Osteoblast (primary cell): ENCODE data around the gene CSTPP1. TPM values are rescaled to one million over a fixed set of nuclear protein-coding genes. Genes with fewer than 3 reads are reported as not detected.

Source experiments
- DNase-seq: peaks from one replicate; pipeline ENCODE4 v3.0.0; 2011; ENCODE audit warnings: low spot score, mixed read lengths; ENCODE audit not compliant: insufficient read length; ENCODE audit errors: missing footprints
- H2AFZ ChIP-seq: 2 replicates; pipeline ENCODE4 v1.6.0; 2011; ENCODE audit warnings: mild to moderate bottlenecking, low read length
- H3K27ac ChIP-seq: 2 replicates; pipeline ENCODE4 v1.5.1; 2011; ENCODE audit warnings: mild to moderate bottlenecking, low read depth, low read length, moderate library complexity
- H3K27me3 ChIP-seq: 2 replicates; pipeline ENCODE4 v1.6.0; 2012; ENCODE audit warnings: mild to moderate bottlenecking, control low read depth, inconsistent platforms, low read length, moderate library complexity; ENCODE audit not compliant: insufficient read depth
- H3K36me3 ChIP-seq: 2 replicates; pipeline ENCODE4 v1.5.1; 2011; ENCODE audit warnings: mild to moderate bottlenecking, low read length, control low read depth, moderate library complexity; ENCODE audit not compliant: insufficient read depth
- H3K4me1 ChIP-seq: 2 replicates; pipeline ENCODE4 v1.5.1; 2011; ENCODE audit warnings: mild to moderate bottlenecking, low read length, control low read depth, moderate library complexity; ENCODE audit not compliant: insufficient read depth
- H3K4me2 ChIP-seq: 2 replicates; pipeline ENCODE4 v1.6.0; 2011; ENCODE audit warnings: mild to moderate bottlenecking, low read length; ENCODE audit not compliant: insufficient read depth
- H3K4me3 ChIP-seq: fragments of 200-600 bp; sonication (generic); 3 replicates; pipeline ENCODE4 v1.5.1; 2012; ENCODE audit warnings: mild to moderate bottlenecking, low read length, inconsistent platforms; ENCODE audit not compliant: insufficient read depth
- H3K79me2 ChIP-seq: 2 replicates; pipeline ENCODE4 v1.6.0; 2012; ENCODE audit warnings: mild to moderate bottlenecking, low read length, control low read depth, inconsistent platforms; ENCODE audit not compliant: insufficient read depth
- H3K9me3 ChIP-seq: 2 replicates; pipeline ENCODE4 v1.5.1; 2011; ENCODE audit warnings: low read depth, low read length, control low read depth
- H4K20me1 ChIP-seq: 2 replicates; pipeline ENCODE4 v1.6.0; 2012; ENCODE audit warnings: mild to moderate bottlenecking, low read length, control low read depth; ENCODE audit not compliant: insufficient read depth
- total RNA-seq: library from RNA; depleted of rRNA; stranded (reverse); fragments of >200 nt; gene quantifications from 2 replicates; pipeline ENCODE4 v1.2.3, GENCODE V29; 2012
- TF ChIP-seq, protein P1 (sequence below): IDR thresholded peaks from 2 replicates; pipeline ENCODE4 v1.5.1; 2011; ENCODE audit warnings: mild to moderate bottlenecking, low read depth, low read length, moderate library complexity; ENCODE audit errors: extremely low read depth

Gene CSTPP1
- total RNA-seq, 1 donor = 27.1 TPM

DNA sequence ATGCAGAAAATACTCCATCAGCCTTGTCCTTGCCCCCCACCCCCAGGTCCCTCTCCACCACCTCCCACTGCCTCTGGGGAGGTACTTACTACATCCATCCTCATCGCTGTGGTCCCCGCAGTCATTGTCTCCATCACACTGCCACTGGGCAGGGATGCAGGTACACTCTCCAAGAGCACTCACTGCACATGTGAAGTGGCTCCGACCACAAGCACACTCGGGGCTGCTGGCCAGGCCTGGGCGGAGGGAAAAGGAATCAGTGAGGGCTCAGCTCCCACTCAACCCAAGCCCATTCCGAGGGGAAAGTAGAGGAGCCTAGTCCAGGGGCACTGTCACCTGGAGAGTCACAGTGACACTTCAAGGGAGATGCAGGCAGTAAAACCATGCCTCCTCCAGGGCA, 33.9 kb upstream of the CSTPP1 start:
- TF ChIP-seq, protein P1, sequence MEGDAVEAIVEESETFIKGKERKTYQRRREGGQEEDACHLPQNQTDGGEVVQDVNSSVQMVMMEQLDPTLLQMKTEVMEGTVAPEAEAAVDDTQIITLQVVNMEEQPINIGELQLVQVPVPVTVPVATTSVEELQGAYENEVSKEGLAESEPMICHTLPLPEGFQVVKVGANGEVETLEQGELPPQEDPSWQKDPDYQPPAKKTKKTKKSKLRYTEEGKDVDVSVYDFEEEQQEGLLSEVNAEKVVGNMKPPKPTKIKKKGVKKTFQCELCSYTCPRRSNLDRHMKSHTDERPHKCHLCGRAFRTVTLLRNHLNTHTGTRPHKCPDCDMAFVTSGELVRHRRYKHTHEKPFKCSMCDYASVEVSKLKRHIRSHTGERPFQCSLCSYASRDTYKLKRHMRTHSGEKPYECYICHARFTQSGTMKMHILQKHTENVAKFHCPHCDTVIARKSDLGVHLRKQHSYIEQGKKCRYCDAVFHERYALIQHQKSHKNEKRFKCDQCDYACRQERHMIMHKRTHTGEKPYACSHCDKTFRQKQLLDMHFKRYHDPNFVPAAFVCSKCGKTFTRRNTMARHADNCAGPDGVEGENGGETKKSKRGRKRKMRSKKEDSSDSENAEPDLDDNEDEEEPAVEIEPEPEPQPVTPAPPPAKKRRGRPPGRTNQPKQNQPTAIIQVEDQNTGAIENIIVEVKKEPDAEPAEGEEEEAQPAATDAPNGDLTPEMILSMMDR = no peak
- Histone ChIP-seq H3K4me3 (no peak overlapping the region), H2AFZ (no peak overlapping the region), H3K4me2 (no peak overlapping the region), H3K36me3 (no peaks in the 10 kb centered on the region), H4K20me1 (no peaks in the 10 kb centered on the region), H3K27me3 (no peaks in the 10 kb centered on the region), H3K9me3 (no peaks in the 10 kb centered on the region), H3K79me2 (no peaks in the 10 kb centered on the region), H3K27ac (no peak overlapping the region), H3K4me1 (no peaks in the 10 kb centered on the region)
- DNase-seq = no peak

DNA sequence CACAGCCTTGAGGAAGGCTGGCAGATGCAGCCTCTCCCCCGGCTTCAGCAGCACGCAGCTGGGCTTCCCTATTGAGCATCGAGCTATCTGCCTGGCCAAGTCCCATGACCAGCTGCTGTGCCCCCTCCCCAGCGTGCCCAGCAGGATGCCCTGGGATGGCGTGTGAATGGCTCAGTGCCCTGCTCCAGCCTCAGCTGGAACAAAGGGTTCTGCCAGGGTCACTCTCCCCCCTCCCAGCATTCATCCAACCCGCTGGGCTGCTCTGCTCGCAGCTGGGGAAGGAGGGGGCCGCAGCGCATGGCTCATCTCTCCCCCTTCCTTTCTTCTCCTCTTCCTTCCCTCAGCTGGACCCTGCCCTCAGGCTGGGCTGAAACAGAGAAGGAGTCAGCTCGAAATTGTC, 32.7 kb upstream of the CSTPP1 start:
- H3K27me3 ChIP-seq = no peaks in the 10 kb centered on the region
- no peaks in the 10 kb centered on the region for H3K79me2 ChIP-seq
- no peaks in the 10 kb centered on the region for H3K4me1 ChIP-seq
- H3K4me2 ChIP-seq = no peak overlapping the region
- no peaks in the 10 kb centered on the region for H3K36me3 ChIP-seq
- no peak overlapping the region for H3K4me3 ChIP-seq
- TF ChIP-seq, protein P1 = no peak
- H4K20me1 ChIP-seq = no peaks in the 10 kb centered on the region
- no peak overlapping the region for H2AFZ ChIP-seq
- no peaks in the 10 kb centered on the region for H3K9me3 ChIP-seq
- DNase-seq = no peak
- H3K27ac ChIP-seq = no peak overlapping the region

DNA sequence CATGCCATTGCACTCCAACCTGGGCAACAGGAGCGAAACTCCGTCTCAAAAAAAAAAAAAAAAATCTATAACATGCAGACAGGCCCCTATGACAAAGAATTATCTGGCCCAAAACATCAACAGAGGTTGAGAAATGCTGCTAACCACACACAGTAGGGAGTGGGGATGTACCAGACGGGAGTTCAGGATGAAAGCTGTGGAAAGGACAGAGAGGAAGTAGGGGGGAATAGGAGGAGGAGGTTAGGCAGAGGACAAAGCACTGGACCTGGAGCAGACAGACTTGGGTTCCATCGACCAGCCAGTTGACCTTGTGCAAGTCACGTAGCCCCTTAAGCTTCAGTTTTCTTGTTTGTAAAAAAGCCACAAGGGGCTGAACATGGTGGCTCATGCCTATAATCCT, 30.8 kb upstream of the CSTPP1 start:
- no peaks in the 10 kb centered on the region for H3K79me2 ChIP-seq

DNA sequence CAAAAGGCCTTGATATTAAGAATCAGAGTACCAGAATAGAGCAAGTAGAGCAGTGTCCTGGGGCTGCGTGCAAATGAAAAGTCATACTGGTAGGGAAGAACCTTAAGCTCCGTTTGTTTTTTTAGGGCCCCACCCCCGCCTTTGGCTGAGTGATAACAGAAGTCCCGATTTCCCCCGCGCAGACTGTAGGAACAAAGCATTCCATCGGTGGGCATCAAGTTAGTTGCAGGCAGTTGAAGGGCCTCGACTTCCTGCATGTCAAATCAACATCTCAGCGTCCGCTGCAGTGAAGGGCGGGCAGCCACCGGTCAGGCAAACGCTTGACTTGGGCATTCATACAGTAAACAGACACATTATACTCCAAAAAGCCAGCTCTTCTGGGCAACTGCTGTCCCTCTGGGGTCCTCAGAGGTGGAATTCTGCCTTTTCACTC, 29.9 kb upstream of the CSTPP1 start:
- no peaks in the 10 kb centered on the region for H3K79me2 ChIP-seq
- H3K27ac ChIP-seq = no peak overlapping the region
- peaks cover 4% of the 10 kb centered on the region for H3K27me3 ChIP-seq
- H3K4me1 ChIP-seq = no peaks in the 10 kb centered on the region
- no peaks in the 10 kb centered on the region for H4K20me1 ChIP-seq
- H3K4me2 ChIP-seq = no peak overlapping the region
- DNase-seq = peak; percentile 69
- no peaks in the 10 kb centered on the region for H3K36me3 ChIP-seq
- H3K9me3 ChIP-seq = no peaks in the 10 kb centered on the region
- TF ChIP-seq, protein P1 = no peak
- no peak overlapping the region for H3K4me3 ChIP-seq
- peak overlapping the region; percentile 44 for H2AFZ ChIP-seq

More for the DNA sequence above, 30.8 kb upstream of the CSTPP1 start:
- Histone ChIP-seq H3K27ac (no peak overlapping the region), H3K27me3 (peaks cover 4% of the 10 kb centered on the region), H3K4me3 (no peak overlapping the region), H2AFZ (no peak overlapping the region), H4K20me1 (no peaks in the 10 kb centered on the region), H3K9me3 (no peaks in the 10 kb centered on the region), H3K4me2 (no peak overlapping the region), H3K4me1 (no peaks in the 10 kb centered on the region), H3K36me3 (no peaks in the 10 kb centered on the region)
- DNase-seq = peak; percentile 56
- TF ChIP-seq, protein P1 = no peak
